HS-27A (cell line): ENCODE data around the gene CLEC16A.

Experiments
- DNase-seq: peaks from one replicate; pipeline ENCODE4 v3.0.0-alpha.2; 2012; ENCODE audit warnings: low read depth, missing footprints

CLEC16A gene

DNA sequence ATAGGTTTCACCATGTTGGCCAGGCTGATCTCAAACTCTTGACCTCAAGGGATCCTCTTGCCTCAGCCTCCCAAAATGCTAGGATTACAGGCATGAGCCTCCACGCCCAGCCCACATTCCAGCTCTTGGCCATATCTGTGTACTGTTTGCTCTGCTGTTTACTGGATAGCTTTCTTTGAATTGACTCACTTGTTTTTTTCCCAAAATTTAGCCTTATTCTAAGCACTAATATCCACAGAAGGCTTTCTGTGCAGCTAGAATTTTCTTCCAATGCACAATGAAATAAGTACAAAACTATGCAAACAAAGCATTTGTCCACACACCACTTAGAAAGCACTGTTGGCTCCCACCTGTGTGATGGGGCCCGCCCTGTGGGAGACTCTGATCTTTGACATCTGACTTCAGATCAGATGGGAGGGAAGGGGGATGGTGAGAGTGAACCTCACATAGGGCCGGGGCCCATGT is 72.2 kb downstream of the CLEC16A start:
- no peak for DNase-seq

DNA sequence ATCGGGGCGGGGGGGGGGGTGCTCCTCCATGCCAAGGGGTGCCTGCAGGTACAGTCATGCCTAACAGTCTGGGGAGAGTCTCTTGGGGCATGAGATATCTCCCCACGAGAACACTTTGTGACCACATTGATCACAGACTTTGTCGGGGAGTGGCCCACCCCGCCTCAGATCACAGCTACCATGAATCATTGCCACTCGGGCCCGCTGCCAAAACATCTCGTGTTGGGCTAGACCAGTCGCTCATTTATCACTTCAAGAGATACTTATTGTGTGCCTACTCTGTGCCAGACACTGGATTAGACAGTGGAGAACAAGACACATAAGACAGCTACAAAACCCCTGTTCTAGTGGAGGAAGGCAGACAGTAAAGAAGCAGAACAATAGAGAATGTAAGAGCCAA is 72.6 kb downstream of the CLEC16A start:
- DNase-seq: no peak

DNA sequence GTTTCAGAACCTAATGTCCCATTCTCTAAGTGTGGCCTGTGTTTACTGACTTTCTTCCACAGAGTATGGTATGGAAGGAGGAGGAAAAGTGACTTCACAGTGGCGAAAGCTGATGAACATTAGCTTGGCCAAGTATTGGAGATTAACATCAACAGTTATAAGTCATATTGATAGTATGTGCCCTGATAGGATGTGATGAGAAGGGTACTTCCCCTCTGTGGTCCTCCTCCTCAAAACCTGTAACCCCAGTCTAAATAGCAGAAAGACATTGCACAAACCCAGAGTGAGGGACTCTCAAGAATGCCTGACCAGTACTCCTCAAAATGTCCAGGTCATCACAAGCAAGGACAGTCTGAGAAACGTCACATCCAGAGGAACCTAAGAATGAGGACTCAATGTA is 73.1 kb downstream of the CLEC16A start:
- no peak for DNase-seq

GRCh38 chr16:11020388-11020787 is 76.0 kb downstream of the CLEC16A start:
- no peak for DNase-seq

GRCh38 chr16:11020792-11021551 is 76.6 kb downstream of the CLEC16A start:
- no peak for DNase-seq

DNA sequence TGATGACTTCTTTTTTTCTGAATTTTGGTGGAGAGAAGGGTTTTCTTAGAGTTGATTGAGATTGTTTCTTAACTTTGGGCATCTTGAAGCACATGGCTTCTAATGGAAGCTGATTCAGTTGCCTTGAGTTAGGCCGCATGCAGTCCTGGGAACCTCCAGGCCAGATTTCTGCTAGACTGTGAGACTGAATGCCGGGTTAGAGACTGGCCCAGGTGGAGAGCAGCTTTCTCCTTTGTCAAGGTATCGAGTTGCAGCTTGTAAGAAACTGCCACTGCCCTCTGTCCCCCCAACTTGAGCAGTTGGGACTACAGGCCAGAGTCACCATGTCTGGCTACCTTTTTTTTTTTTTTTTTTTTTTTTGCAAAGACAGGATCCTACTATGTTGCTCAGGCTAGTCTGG is 77.6 kb downstream of the CLEC16A start:
- DNase-seq: no peak

DNA sequence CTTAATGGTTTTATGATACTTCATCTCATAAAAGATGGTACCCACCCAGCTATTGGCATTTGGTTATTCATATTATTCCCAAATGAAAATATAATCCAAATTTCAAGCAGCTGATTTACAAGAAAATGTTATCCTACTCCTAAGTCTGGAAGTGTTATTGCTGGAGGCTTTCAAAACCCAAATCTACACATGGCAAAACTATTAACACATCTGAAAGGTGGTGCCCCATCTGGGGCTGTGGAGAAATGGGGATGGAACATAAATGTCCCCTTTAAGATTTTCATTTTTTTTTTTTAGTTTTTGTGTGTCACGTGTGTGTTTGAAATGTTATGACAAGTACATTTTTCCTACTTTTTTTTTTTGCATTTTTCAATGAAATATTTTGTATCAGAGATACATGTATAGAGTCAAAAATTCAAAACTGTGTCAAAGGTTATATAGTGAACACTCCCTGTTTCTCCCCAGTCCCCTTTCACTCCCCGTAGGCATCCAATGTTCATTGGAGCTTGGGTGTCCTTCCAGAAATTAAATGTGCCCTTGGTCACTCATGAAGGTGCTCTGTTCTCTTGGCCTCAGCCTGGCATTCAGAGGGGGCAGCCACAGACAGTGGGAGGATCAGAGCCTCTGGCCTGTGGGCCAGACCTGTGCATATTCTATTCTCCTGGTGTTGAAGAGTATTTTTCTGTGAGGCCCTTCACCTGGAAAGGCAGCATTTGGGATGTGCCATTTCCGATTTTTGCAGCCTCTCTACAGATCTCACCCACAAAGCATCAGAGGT is 79.1 kb downstream of the CLEC16A start:
- no peak for DNase-seq

- no peak for DNase-seq
These were observed 80.1 kb downstream of the CLEC16A start for GRCh38 chr16:11024333-11025053.

DNA sequence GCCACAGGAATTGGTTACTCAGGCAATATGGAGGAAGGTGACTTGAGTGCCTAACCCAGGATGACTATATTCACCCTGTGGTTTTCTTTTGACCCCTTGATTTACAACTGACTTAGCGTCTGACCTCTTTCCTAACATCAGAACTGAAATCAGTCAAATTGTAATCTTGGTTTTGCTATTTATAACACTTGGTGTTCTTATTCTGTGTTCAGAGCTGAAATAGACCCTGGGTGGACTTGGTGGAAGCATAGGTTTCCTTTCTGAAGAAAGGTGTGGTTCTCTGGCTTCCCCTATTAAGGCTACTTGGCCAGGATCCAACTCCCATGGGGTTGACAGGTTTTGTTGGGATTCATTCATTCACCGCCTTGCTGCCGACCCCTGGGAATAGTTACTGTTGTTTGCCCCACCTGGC is 80.8 kb downstream of the CLEC16A start:
- no peak for DNase-seq

DNA sequence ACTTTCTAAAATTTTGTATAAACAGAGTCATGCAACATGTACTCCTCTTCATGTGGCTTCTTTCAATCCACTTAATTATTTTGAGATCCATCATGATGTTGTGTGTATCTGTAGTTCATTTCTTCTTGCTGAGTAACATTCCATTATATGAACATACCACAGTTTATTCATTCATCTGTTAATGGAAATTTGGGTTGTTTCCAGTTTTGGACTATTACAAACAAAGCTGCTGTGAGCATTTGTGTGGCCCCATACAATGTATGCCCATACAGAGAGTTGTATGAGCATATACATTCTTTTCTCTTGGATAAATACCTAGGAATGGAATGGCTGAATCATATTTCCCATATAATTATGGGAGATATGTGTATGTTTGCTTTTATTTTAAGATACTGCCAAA is 85.6 kb downstream of the CLEC16A start:
- DNase-seq: no peak

GRCh38 chr16:11030990-11031510 is 86.7 kb downstream of the CLEC16A start:
- DNase-seq: no peak

DNA sequence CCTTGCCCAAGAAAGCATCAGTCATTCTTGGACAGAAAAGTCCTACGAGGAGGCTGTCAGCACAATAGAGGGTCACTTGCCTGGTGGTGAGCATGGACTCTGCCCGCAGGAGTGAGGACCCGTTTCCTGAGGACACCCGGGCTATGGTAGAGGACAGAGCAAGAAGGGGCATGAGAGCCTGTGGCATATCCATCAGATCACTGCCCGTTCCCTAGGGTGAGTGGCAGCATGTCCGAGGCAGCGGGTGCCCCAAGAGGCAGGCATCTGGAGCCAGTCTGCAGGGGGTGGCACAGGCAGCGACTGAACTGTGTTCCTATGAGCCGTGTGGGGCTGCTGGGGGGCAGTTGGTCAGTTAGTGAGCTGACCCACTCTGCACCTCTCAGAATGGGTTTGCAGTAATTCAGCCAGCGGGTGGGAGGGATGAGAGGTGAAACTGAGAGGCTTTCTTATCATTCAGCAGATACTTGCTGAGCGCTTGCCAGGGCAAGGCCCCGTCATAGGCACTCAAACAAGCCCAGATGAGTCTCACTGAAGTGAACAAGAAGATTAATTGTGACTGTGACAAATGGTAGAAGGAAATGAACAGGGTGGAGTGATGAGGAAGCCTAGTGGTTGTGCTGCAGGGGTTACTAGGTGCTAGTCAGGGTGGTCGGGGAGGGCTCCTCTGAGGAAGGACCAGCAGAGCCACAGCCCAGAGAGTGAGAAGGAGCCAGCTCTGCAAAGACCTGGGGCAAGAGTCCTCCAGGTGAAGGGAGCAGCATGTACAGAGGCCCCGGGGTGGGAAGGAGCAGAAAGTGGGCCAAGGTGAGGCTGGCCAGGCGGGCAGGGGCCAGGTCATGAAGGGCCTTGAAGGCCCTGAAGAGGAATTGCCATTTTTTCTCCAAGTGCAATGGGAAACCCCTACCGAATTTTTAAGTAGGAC is 87.9 kb downstream of the CLEC16A start:
- no peak for DNase-seq

GRCh38 chr16:11032922-11033291 is 88.5 kb downstream of the CLEC16A start:
- DNase-seq: no peak

DNA sequence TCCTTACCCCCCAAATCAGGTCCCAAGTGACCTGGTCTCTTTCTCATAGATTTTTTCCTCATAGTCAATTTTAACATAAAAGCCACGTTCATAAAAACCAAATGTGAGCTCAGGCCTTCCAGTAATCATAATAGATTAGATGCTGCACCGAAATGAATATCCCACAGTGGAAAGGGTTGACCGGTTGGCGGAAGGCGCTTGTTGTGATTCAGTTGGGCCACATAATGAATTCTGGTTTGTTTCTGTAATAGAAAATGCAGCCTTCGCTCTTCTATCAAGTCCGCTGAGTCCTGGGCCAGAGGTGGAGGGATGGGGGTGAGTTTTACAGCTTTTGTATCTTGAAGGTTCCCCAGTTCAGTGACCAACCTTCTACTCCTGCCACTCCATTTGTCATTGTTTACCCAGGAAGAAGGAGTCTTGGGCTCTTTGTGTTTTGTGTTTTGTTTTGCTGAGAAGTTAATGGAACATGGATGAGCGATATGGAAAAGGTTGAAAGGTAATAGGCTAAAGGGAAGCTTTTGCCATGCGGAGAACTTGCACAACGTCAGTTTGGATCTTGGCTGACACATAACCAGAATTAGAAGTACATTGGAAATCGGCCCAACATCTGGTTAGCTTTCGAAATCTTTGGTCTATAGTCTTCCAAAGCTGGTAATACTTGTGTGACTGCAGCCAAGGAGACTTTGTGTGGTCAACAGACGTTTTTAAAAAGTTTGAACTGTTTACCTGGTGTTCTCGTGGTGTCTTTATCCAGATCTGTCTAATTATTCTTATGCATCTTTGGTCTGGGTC is 89.5 kb downstream of the CLEC16A start:
- DNase-seq: no peak

DNA sequence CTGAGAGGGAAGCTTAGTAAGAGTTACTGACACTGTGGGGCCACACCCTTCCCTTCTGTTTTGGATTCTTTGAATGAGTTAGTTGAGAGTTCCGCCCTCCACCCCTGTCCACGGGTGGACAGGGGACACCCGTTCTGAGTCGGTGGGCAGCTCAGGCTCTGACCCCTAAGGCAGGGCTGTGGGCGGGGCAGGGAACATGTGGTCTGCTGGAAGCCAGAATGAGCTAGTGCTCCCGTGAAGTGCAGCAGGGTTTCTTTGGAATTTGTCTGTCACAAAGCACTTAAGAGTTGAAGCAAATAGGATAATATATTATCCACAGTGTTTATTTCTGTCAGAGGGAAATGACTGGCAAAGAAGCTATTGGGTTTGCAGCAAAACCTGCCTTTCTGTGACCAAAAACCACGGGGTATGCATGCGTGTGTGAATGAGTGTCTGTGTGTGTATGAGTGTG is 90.1 kb downstream of the CLEC16A start:
- no peak for DNase-seq

- no peak for DNase-seq
These were observed 90.7 kb downstream of the CLEC16A start for GRCh38 chr16:11035096-11035495.

GRCh38 chr16:11036040-11036439 is 91.7 kb downstream of the CLEC16A start:
- DNase-seq: no peak

DNA sequence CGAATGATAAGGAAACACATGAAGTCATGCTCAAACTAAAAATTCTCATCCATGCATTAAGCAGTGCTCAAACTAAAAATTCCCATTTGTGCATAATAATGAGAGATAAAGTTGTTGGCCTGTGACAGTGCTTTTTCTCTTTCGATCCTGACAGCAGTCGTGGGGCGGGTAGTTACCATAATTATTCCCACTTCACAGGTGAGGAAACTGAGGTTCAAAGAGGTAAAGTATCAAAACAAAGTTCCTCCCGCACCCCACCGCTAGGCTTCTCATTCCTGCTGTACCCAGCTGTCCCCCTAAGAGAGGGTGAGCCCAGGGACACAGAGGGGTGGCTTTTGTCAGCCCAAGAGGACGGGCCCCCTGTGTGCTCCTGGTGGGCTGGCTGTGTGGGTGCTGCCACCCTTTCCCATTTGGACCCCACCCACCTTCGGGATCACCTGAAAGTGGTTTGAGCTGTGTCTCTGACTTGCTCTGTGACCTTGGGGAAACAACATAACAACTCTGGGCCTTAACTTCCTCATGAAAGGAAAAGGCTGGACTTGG is 92.6 kb downstream of the CLEC16A start:
- DNase-seq: no peak

- DNase-seq: no peak
These were observed 93.9 kb downstream of the CLEC16A start for GRCh38 chr16:11038305-11038704.

DNA sequence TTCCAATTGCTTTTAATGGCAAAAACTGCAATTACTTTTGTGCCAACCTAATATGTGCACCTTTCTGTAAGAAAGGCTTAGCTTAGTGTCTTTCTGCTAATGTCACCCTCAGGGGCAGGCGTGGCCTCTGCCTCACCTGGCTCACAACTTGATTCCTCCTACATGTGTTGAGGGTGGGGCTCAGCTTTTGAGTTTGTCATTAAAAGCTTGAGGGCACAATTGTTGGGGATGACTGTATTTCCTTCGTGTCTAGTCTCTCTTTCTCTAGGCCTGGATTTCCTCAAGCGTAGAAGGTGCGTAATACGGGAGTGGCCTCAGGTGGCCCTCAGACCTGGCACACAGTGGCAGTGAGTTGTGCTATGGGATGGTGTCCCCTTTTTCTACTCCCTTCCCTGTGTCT is 94.4 kb downstream of the CLEC16A start:
- no peak for DNase-seq
